Prostate gland (tissue), 2 donors: ENCODE measurements around the gene ABHD17C.

ENCODE experiments used
- POLR2A ChIP-seq: fragments of 450-650 bp; IDR thresholded peaks from one replicate; pipeline ENCODE4 v1.6.1; 2016; ENCODE audit warnings: antibody characterized with exemption, mild to moderate bottlenecking
- TF ChIP-seq, protein P1 (sequence below), 4 experiments: fragments of 200-600 bp in 2 of 4; fragments of 450-650 bp in 2 of 4; sonication (generic) in 2 of 4; IDR thresholded peaks; 1 replicate in 3 of 4; 2 replicates in 1 of 4; pipeline ENCODE4 v1.5.1; 2016 to 2019; ENCODE audit warnings: antibody characterized with exemption in 4 of 4, mild to moderate bottlenecking in 2 of 4, moderate library complexity in 2 of 4

DNA sequence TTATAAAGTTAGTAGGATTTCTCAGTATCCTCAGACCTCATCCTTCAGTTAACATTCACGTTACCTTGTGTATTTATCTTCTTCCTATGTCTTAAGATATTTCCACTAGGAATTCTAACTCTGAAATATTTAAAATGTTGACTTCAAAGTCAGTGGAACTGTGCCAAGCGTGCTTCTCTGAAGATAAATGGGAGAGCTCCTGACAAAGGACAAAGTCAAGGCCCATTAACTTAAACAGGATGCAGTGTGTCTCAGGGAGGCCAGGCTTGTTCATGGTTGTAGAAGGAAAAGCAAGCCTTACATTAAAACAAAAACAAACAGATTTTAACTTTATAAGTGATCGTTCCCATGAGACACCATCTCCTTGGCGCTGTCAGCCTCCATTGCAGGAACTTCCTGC is 41.5 kb downstream of the ABHD17C start:
- TF ChIP-seq, protein P1, sequence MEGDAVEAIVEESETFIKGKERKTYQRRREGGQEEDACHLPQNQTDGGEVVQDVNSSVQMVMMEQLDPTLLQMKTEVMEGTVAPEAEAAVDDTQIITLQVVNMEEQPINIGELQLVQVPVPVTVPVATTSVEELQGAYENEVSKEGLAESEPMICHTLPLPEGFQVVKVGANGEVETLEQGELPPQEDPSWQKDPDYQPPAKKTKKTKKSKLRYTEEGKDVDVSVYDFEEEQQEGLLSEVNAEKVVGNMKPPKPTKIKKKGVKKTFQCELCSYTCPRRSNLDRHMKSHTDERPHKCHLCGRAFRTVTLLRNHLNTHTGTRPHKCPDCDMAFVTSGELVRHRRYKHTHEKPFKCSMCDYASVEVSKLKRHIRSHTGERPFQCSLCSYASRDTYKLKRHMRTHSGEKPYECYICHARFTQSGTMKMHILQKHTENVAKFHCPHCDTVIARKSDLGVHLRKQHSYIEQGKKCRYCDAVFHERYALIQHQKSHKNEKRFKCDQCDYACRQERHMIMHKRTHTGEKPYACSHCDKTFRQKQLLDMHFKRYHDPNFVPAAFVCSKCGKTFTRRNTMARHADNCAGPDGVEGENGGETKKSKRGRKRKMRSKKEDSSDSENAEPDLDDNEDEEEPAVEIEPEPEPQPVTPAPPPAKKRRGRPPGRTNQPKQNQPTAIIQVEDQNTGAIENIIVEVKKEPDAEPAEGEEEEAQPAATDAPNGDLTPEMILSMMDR (IDR thresholded peaks at IDR 0.05), result no peak
- TF ChIP-seq POLR2A, result no peak
